GM19397 (cell line): ENCODE results near the gene PI4K2A.

Experiments used
- ATAC-seq: cut with Tn5 transposase; IDR thresholded peaks from one replicate; pipeline ENCODE4 v1.9.1; 2021; ENCODE audit warnings: mild to moderate bottlenecking, moderate library complexity; ENCODE audit not compliant: unreplicated experiment

PI4K2A gene

GRCh38 chr10:97724341-97724941 lies 84.0 kb downstream of the PI4K2A start:
- no peak for ATAC-seq
